ENCODE results near the gene CCNDBP1.
"Not testable (repeated sequence)": the region's sequence is repeated elsewhere in the genome, so short reads cannot be mapped to it uniquely, and the experiment has no call there.

The CCNDBP1 gene

DNA sequence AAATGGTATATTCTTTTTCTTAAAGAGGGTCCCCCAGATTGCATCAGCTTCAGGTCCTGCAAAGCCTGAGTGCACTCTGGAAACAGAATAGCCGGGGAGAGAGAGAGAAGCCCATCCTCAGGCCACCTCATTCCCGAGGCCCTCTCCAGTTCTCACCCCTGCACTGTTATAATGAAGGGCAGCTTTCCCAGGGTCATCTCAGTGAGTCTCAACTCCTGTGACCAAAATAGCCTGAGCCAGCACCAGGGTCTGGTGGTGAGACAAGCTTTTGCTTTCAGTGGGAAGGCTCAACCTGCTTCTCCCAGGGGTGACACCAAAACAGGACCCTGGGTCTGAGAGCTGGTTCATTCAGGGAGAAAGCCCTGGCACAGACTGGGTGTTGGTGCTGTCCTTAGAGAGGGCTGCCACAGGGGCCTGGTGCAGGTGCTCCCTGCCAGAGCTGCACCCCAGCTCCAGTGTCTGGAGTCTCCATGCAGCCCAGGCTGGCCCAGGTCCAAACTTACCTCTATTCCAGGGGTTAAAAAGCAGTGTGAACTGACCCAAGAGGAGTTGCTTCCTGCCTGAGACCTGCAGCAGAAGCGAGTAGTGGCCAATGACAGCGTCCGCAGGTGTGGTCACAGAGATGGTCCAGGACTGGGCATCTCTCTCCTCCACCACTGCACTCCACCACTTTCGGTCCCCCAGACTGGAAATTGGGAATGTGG lies 29.5 kb downstream of the CCNDBP1 start:
- DNase-seq (ENCODE audit: low read depth, low spot score) = no peak

DNA sequence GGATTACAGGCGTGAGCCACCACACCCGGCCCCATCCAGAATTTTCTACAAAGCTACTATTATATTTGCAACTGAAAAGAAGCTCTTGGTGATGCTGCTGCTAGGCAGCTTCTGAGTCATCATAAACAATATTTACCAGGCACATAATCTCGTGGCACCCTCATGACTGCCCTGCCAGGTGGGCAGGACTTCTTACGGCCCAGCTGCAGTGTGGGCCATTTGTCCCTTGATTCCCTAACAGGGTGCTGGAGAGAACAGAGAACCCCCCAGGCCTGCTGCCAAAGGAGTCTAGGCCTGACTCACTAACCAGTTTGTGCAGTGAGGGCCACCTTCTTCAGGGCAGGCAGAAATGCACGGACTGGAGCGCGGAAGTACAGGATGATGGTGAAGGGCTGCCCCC lies 30.8 kb downstream of the CCNDBP1 start:
- no peak for DNase-seq (ENCODE audit: low read depth, low spot score)

DNA sequence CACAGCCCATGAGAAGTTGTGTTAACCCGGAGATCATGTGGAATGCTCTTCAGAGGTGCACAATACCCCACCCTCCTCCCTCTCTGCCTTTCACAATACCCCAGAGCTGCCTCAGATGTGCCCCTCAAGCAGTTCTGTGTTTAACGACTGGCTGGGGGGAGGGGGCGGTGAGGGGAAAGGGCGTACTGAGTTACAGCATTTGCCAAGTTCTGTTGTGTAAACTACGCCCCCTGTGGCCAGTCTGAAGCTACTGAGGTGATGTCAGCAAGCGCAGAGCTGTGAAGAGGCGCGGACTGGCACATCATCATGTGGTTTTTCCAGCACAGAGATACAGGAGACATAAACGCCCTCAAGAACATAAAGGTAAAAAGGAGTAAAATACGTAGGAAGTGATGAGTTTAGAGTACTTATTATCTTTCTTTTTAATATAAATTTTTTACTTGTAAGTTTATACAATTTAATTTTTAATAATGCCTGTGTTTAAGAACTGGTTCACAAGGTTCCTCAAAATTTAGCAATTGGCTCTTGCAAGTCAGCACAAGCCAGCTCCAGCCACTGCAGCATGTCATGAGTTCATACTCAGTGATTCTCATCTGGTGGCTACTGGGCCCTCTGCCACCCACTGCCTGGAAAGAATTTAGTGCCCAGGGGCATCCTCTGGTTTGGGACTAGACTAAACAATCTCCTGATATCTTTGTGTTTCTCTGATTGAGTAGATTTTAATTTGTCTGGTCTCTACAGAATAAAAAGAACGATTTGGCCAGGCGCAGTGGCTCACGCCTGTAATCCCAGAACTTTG lies 33.9 kb downstream of the CCNDBP1 start:
- no peak for DNase-seq (ENCODE audit: low read depth, low spot score)

DNA sequence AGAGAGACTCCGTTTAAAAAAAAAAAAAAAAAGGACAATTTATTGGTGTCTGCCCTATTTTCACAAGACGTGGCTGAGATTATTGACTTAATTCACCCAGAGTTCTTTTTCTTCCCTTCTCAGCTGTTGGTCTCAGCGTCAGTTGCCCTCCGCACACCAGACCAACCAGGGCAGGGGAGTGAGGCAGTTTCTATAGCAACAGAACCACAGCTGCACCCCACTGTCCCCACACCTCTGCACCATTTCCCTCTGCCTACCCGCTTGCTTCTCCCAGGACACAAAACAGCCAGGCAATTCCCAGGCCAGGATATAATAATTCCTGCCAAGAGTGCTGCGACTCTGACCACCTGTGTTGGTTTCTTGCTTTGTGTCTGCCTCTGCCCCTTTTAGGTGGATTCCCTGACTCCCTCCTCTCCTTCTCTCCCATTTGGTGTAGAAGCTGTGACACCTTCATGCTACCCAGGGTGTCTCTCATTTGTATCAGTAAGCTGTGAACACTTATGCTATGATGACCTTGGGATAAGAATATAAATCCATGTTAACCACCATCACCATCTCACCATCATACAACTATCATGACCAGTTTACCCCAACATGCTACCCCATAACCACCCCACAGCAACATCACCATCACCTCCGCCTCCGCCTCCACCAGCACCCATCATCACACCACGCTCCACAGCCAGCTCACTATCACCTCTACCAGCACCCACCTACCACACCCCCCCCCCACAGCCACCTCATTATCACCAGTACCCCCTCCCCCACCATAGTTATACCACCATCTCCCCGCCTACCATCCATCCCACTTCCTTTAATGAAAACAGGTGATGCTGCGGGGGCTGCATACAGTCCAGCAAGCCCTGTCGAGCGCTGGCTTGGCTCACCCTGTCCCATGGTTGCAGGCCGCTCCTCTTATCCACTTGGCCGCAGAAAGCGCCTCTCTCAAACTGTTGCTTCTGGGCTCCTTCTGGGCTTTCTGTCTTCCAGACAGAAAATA lies 35.0 kb downstream of the CCNDBP1 start:
- no peak for DNase-seq (ENCODE audit: low read depth, low spot score)

DNA sequence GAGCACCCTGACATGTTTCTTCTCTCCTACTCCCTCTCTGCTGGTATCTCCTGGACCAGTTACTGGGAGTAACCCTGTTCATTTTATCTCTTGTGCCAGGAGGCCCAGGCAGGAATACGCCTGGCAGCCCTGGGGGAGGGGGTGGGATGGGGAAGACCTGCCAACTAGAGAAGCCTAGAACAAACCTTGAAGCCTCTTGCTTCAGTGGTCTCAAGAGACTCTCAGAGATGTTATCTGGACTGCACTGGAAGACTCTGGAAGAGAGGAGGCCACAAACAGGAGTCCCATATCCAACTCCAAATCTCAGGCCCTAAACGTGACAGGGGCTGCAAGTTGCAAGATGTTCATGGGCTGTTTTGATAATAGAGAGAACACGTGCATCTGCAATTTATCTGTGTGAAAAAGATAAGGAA lies 35.8 kb downstream of the CCNDBP1 start, which contains the start of gene EPB42:
TSS of gene EPB42 (minus strand) at position 28 of the 413 bp plus-strand sequence. CDS start 193 bp downstream, outside the sequence.
- DNase-seq (ENCODE audit: low read depth, low spot score) = no peak

DNA sequence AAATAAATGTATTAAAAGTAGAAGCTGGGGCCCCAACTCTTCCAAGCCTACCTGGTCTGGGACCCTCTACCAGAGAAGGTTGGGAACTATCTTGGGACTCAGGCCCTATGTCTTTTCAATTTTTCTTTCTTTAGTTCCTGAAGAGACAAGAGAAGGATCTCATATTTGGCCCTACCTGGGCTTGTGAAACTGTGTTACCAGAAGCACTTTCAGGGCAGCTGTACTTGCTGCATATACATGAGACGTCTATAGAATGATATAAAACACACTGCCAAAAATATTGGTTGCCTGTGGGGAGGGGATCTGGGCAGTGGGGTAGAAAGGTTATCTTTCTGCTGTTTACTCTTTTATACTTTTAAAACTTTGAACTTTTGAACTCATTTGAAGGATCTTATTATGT lies 36.2 kb downstream of the CCNDBP1 start:
- DNase-seq (ENCODE audit: low read depth, low spot score) = no peak

DNA sequence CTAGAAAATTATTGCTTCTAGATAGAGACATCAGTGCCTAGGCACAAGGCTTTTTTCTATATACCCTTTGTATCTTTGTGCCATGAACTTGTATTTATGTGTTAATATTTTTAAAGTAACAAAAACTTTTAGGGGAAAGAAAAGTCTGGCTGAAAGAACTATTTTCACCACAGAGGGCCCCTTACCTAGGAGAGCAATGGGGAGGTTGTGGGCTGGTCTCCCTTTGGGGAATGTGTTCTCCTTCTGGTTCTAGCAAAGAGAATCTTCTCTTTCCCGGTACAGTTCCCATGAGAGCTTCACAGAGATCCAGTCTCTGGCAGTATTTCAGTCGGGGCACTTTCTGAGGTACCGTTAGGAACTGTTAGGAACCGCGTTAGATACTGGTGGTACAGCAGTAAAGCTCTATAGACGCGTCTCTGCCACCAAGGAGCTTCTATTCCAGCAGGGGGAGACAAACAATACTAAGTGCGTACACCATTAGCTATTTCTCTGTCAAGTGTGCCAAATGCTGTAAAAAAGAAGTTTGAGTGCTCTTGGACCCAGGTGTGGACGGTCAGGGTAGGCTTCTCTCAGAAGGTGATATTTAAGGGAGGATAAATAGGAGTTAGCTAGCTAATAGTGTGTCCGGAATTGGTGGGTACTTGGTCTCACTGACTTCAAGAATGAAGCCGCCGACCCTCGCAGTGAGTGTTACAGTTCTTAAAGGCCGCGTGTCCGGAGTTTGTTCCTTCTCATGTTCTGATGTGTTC lies 40.2 kb downstream of the CCNDBP1 start:
- no peak for DNase-seq (ENCODE audit: low read depth, low spot score)

DNA sequence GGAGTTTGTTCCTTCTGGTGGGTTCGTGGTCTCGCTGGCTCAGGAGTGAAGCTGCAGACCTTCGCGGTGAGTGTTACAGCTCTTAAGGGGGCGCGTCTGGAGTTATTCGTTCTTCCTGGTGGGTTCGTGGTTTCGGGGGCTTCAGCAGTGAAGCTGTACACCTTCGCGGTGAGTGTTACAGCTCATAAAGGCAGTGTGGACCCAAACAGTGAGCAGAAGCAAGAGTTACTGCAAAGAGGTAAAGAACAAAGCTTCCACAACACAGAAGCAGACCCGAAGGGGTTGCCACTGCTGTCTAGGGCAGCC lies 40.7 kb downstream of the CCNDBP1 start:
- not testable (repeated sequence) for DNase-seq (ENCODE audit: low read depth, low spot score)

DNA sequence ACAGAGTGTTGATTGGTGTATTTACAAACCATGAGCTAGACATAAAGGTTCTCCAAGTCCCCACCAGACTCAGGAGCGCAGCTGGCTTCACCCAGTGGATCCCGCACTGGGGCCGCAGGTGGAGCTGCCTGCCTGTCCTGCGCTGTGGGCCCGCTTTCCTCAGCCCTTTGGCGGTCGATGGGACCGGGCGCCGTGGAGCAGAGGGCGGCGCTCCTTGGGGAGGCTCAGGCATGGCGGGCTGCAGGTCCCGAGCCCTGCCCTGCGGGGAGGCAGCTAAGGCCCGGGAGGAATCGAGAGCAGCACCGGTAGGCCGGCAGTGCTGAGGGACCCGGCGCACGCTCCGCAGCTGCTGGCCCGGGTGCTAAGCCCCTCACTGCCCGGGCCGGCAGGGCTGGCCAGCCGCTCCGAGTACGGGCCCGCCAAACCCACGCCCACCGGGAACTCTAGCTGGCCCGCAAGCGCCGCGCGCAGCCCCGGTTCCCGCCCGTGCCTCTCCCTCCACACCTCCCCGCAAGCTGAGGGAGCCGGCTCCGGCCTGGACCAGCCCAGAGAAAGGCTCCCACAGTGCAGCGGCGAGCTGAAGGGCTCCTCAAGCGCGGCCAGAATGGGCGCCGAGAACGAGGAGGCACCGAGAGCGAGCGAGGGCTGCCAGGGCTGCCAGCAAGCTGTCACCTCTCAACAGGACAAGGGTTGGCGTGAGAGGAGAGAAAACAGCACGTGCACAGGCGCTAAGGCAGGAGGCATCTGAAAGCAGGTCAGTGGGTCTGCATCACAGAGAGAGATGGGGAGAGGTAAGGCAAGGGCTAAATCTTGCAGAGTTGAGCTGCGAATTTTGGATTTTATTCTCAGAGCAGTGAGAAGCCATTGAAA lies 41.5 kb downstream of the CCNDBP1 start:
- DNase-seq (ENCODE audit: low read depth, low spot score) = no peak

DNA sequence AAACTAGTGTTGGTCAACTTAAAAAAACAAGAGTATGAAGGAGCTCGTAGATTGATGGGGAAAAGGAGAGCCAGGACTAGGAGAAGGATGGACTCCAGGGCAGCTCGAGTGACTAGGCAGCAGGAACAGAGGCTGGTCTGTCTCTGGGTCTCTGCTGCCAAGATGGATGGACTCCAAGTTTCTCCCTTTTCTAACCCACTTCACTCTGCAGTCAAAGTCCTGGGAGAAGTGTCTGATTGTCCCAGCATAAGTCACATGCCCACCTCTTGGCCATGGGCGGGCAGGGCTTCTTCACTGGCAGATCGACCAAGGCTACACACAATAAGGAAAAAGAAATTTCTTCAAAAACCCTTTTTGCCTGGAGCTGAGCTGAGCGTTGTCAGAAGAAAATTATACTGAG lies 44.8 kb downstream of the CCNDBP1 start:
- DNase-seq (ENCODE audit: low read depth, low spot score) = no peak

DNA sequence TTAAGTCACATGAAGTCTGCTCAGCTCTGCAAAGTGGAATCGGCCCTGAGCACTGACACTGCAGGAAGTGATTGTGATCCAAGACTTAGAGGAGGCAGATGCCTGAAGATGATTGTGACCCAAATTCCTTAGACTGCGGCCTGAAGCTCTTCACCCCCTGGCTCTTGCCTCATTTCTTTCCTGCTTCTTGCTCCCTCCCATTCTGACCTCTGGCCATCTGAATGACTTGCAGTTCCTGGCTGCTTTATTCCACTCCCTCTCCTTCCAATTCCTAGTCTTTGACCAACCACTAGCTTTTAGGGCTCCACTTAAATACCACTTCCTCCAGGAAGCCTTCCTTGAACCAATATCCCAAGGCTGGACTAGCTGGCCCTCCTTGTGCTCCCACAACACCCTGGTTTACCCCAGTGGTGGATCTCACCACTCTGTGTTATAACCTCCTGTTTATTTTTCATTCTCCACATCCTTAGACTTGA lies 45.5 kb downstream of the CCNDBP1 start:
- no peak for DNase-seq (ENCODE audit: low read depth, low spot score)

DNA sequence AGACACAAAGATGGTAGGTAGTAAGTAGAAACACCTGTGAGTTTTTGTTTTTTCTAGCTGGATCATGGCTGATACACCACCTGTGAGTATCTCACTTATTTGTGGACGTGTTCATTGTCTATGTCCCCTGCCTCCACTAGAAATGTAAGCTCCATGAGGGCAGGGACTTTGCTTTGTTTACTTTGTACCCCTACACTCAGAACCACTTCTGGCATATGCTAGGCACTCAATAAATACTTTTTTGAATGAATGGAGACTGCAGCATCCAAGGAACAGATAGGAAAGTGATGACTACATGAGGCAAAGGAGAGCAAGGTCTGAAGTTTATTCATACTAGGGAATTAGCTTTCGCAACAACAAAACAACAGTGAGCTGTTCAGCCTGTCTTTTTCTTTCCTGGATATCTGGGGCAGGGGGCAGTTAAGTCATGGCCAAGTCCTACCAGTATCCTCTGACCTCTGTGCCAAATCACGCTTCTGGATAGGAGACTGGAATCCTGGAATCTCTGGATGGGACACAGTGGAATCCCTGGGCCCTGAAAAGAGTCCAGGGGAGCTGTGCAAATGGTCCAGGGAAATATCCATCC lies 47.2 kb downstream of the CCNDBP1 start:
- no peak for DNase-seq (ENCODE audit: low read depth, low spot score)

DNA sequence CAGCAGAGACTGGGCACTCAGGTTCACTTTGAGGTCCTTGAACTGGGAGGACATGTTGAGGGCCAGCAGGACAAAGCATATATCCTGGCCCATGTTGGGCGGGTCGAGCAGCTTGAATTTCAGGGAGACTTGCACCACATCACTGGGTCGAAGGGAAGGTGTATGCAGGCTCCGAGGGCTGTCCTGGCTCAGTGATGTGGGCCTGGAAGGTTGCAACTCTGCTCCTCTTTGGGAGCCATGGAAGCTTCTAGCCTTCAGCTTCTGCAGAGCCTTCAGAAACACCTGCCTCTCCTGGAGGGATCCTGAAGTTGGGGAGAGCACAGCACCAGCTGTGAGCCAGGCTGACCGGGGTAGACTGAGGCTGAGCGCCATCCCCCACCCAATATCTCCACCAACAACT lies 50.3 kb downstream of the CCNDBP1 start:
- DNase-seq (ENCODE audit: low read depth, low spot score) = no peak

DNA sequence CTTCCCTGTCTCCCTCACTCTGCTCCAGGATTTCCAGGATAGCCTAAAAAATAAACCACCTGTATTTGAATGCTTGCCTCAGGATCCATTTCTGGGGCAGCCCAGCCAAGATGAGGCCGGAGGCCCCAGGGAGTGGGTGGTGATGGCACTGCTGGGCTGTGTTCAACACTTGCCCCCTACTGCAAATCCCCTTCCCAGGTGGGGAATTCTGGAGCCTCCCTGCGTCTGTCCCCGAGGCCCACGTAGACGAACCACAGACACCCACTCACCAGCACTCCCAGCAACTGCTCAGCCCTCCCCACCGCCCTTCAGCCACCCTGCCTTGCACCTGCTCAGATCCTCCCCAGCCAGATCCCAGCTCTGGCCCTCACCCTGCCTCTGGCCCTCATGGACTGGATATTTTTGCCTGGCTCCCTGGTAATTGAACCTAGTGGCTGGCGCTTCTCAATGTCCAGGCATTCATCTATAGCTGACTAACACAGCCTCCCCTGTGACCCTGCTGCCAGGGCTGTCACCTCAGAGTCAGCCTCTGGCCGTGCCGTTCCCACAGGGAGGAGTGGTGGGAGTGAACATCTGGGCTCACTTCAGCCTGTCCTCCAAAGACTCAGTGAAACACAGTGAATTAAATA lies 52.8 kb downstream of the CCNDBP1 start:
- no peak for DNase-seq (ENCODE audit: low read depth, low spot score)

DNA sequence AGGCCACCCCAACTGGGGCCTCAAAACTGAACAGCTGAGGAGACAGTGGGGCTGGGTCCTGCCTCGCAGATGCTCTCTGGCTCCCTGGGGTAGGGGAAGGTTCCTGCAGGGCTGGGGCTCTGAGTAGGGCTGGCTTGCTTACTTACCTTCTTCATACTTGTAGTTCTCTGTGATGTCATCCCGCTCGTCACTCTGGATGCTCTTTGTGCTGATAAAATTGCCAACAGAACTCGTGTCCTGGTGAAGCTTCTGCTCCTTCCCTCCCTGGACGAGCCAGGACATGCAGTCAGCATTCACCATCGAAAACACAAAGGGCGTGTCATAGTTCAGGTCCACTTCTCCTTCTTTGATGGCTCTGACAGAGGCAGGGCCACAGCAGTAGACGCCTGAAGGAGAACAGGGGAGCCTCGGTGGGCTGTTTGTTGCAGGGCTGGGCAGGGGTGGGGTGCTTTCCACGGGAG lies 53.5 kb downstream of the CCNDBP1 start:
- no peak for DNase-seq (ENCODE audit: low read depth, low spot score)

DNA sequence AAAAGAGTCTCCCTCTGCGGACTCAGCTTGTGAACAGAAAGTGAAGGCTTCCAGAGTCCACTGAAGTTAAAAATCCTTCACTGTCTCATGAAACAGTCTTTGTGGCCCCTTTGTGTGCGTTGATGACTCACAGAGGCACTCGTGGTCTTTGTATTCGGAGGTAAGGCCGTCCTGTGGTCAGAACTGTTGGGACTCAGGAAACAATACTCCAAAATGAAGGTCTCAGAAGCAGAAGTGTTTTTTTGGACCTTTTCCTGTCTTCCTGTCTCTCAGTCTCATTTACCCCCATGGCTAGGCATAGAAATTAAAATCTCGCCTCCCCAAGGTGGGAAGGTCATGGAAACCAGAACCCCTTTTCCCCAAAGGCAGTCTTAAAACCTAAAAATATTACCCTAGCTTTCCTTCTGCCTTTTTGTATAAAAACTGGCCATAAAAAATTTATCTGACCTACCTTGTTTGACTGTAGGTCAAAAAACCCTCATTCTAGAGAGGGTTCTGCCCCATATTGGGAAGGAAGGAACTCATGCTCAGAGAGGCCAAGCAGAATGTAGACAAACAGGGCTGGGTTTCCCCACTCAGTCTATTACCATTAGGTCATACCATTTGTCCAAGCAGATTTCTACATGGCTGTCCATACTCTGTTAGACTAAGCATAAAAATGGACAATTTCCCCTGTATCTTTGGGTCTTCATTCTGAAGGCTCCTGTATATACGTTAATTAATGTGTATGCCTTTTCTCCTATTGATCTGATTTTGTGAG lies 54.7 kb downstream of the CCNDBP1 start:
- DNase-seq (ENCODE audit: low read depth, low spot score) = no peak

DNA sequence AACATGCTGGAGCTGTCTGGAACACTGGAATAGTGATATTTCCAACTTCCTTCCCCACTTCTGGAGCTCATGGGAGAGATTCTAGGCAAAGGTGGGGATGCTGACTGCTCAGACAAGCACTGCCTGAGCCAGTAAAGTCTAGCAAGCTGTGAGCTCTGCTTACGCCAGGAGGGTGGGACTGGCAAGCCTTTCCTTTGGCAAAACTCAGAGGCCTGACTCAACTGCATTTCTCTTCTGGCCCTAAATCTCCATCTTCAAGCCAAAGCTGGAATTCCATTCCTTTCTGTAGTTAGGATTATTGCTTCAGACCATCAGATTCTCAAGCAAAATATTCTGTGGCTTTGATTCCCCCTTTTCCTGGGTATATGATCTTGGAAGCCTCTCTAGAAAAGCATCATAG lies 55.9 kb downstream of the CCNDBP1 start:
- DNase-seq (ENCODE audit: low read depth, low spot score) = no peak

DNA sequence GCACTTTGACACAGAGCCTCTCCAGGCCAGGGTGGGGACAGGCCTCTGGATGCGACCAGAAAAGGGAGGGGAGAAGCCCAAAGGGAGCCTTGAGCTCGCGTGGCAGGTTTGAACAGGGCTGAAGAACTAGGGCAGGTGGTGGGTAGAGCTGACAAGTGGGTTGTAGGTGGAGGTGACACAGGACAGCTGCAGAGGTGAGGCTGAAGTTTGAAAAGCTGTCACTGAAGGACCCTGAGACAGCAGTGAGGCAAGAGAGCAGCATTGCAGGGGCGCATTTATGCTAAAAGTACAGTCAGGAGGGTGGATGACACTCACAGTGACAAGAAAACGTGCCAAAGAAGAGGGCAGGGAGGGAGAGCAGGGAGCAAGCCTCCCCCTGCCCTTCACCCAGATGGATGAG lies 57.4 kb downstream of the CCNDBP1 start:
- DNase-seq (ENCODE audit: low read depth, low spot score) = no peak
